Ishikawa (cell line): ENCODE measurements around the gene INSYN2B.

ENCODE experiments used
- CEBPB ChIP-seq: IDR thresholded peaks from 2 replicates; pipeline ENCODE4 v1.6.1; 2012
- CREB1 ChIP-seq: IDR thresholded peaks from 2 replicates; pipeline ENCODE4 v1.6.1; 2012; ENCODE audit warnings: low read depth
- EGR1 ChIP-seq: IDR thresholded peaks from 2 replicates; pipeline ENCODE4 v1.6.1; 2012
- EP300 ChIP-seq: IDR thresholded peaks from 2 replicates; pipeline ENCODE4 v1.6.1; 2012; ENCODE audit warnings: borderline replicate concordance
- FOXM1 ChIP-seq: IDR thresholded peaks from 2 replicates; pipeline ENCODE4 v1.6.1; 2012; ENCODE audit warnings: low read depth, borderline replicate concordance
- MAX ChIP-seq: IDR thresholded peaks from 2 replicates; pipeline ENCODE4 v1.6.1; 2012
- NFIC ChIP-seq: IDR thresholded peaks from 2 replicates; pipeline ENCODE4 v1.6.1; 2012
- RAD21 ChIP-seq: IDR thresholded peaks from 2 replicates; pipeline ENCODE4 v1.6.1; 2012; ENCODE audit warnings: low read depth
- REST ChIP-seq: IDR thresholded peaks from 2 replicates; pipeline ENCODE4 v1.6.1; 2012; ENCODE audit warnings: low read depth, mild to moderate bottlenecking
- TAF1 ChIP-seq: IDR thresholded peaks from 2 replicates; pipeline ENCODE4 v1.6.1; 2012; ENCODE audit warnings: low read depth, mild to moderate bottlenecking
- TCF12 ChIP-seq: IDR thresholded peaks from 2 replicates; pipeline ENCODE4 v1.6.1; 2012; ENCODE audit warnings: low read depth
- TEAD4 ChIP-seq: IDR thresholded peaks from 2 replicates; pipeline ENCODE4 v1.6.1; 2012
- USF1 ChIP-seq: IDR thresholded peaks from 2 replicates; pipeline ENCODE4 v1.6.1; 2012
- YY1 ChIP-seq: IDR thresholded peaks from 2 replicates; pipeline ENCODE4 v1.6.1; 2012; ENCODE audit warnings: low read depth
- ZBTB7A ChIP-seq: IDR thresholded peaks from 2 replicates; pipeline ENCODE4 v1.6.1; 2012; ENCODE audit warnings: low read depth

The INSYN2B gene

GRCh38 chr5:169970911-169971765 lies 9.2 kb downstream of the INSYN2B start:
- TF ChIP-seq REST = no peak
- TF ChIP-seq MAX = no peak
- no peak for TF ChIP-seq TCF12
- TF ChIP-seq TEAD4 = no peak
- TF ChIP-seq EGR1 = no peak
- TF ChIP-seq CEBPB = no peak
- no peak for TF ChIP-seq USF1
- TF ChIP-seq TAF1 = no peak
- no peak for TF ChIP-seq NFIC
- TF ChIP-seq CREB1 = no peak
- no peak for TF ChIP-seq RAD21
- TF ChIP-seq FOXM1 = no peak
- TF ChIP-seq YY1 = no peak
- no peak for TF ChIP-seq EP300

GRCh38 chr5:169970339-169970738 lies 10.0 kb downstream of the INSYN2B start:
- TF ChIP-seq RAD21 (no peak), REST (no peak), USF1 (no peak), YY1 (no peak), EP300 (no peak), TAF1 (no peak), ZBTB7A (no peak)

DNA sequence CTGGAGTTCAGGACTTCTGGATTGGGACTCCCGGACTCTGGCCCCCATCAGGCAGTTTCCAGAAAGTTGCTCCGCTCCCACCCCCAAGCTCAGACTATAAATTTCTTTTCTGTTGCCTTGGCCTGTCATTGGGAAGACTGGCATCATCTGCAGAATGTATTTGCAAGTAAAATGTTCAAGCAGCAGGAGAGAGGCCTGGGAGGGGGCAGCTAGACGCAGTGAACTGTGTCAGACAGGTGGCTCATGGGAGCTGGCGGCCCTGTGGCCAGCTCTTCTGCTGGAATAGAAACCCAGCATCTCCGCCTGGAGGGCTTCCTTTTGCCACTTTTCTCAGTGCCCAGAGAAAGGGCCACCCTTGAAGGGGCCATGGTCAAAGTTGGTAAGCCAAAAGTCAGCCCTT lies 16.0 kb downstream of the INSYN2B start:
- TF ChIP-seq RAD21 = no peak
- TF ChIP-seq NFIC = no peak
- no peak for TF ChIP-seq FOXM1
- no peak for TF ChIP-seq EGR1

DNA sequence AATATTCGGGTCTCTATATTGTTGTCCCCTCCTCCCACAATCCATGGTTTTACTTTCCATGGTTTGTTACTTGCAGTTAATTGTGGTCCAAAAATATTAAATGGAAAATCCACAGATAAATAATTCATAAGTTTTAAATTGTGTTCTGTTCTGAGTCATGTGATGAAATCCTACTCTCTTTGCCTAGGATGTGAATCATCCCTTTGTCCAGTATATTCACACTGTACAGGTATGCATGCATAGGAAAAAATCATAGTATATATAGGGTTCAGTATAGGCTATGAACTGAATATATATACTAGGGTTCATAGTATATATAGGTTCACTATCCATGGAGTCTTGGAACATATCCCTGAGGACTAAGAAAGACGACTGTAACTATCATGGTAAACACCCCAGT lies 19.6 kb downstream of the INSYN2B start:
- TF ChIP-seq CREB1 (no peak), REST (no peak), NFIC (no peak), ZBTB7A (no peak), RAD21 (no peak), EGR1 (no peak), TCF12 (no peak), YY1 (no peak), USF1 (no peak)

DNA sequence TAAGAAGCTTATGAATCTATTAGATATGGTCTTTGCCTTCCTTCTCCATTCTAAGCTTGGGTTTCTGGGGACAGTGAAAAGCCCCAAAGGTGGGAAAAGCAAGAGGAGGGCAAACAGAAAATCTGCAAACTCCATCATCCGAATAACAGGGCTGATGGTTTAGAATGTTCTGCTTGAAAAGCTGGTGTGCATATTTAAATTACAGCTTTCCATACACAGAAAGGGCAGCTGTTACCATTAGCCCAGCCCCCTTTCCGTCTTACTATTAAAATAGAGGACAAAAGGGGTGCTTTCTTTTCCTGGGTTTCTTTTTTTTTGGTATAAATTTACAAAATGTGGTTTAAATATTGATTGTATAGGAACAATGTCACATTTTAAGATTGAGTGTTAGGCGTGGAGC lies 22.0 kb downstream of the INSYN2B start:
- TF ChIP-seq CREB1 = no peak
- no peak for TF ChIP-seq EGR1
- no peak for TF ChIP-seq RAD21
- no peak for TF ChIP-seq YY1
- TF ChIP-seq NFIC = no peak
- no peak for TF ChIP-seq REST
